Lower leg skin (tissue), 4 donors: ENCODE data around the gene AKAP6. TPM values are rescaled to one million over a fixed set of nuclear protein-coding genes. Genes with fewer than 3 reads are reported as not detected.

ENCODE experiments used
- DNase-seq, 2 donors: peaks; one replicate each; pipeline ENCODE4 v3.0.0-alpha.2; 2019; ENCODE audit warnings: low spot score in 2 of 2
- H3K4me3 ChIP-seq: fragments of 200-600 bp; sonication (generic); 2 replicates; pipeline ENCODE4 v1.5.1; 2017; ENCODE audit warnings: mild to moderate bottlenecking, low read depth; ENCODE audit not compliant: poor library complexity, severe bottlenecking
- CTCF ChIP-seq, 3 donors: fragments of 450-650 bp; IDR thresholded peaks; one replicate each; pipeline ENCODE4 v1.5.1; 2016; ENCODE audit warnings: antibody characterized with exemption in 3 of 3, mild to moderate bottlenecking in 3 of 3, moderate library complexity in 2 of 3
- POLR2A ChIP-seq, 2 donors: fragments of 450-650 bp; IDR thresholded peaks; one replicate each; pipeline ENCODE4 v1.6.1; 2016 to 2017; ENCODE audit warnings: antibody characterized with exemption in 2 of 2, mild to moderate bottlenecking in 1 of 2, moderate library complexity in 1 of 2
- WGBS, 2 donors: methylation state at CpG; one replicate each; pipeline ENCODE4 v1.1.5; 2018; 5-methylcytosine and 5-hydroxymethylcytosine counted together
- intact Hi-C: fragments of 100-400 bp; cut with DNase I; formaldehyde crosslinking; loops from one replicate; pipeline ENCODE4 v1.15.0; 2023; ENCODE audit warnings: low total_unique reads
- total RNA-seq, 4 donors: library from RNA; depleted of rRNA; stranded (reverse); fragments of >200 nt; gene quantifications; one replicate each; pipeline ENCODE4 v1.1.0, GENCODE V29; 2016

Gene AKAP6
- total RNA-seq, 4 donors from 2014 or later = 2.3 to 13.3 (median 3.6) TPM

- intact Hi-C loops = no loop called here
- TF ChIP-seq CTCF (IDR thresholded peaks at IDR 0.05) (no peak), POLR2A (IDR thresholded peaks at IDR 0.05) (no peak)
Measured at GRCh38 chr14:32404784-32405573, 75.9 kb downstream of the AKAP6 start.

GRCh38 chr14:32405856-32406255 lies 76.8 kb downstream of the AKAP6 start:
- WGBS, 2 donors = 93 to 94% methylated on average over 2 of the region's 2 CpGs

More at GRCh38 chr14:32404784-32405573, 75.9 kb downstream of the AKAP6 start:
- DNase-seq = no peak
- no peak overlapping the region for H3K4me3 ChIP-seq

GRCh38 chr14:32407130-32407529 lies 78.0 kb downstream of the AKAP6 start:
- 88 to 89% methylated on average over 1 of the region's 1 CpG for WGBS, 2 donors
- DNase-seq = no peak
- TF ChIP-seq CTCF (IDR thresholded peaks at IDR 0.05) (no peak), POLR2A (IDR thresholded peaks at IDR 0.05) (no peak)
- no peak overlapping the region for H3K4me3 ChIP-seq
- intact Hi-C loops = no loop called here

More at GRCh38 chr14:32405856-32406255, 76.8 kb downstream of the AKAP6 start:
- DNase-seq = no peak
- intact Hi-C loops = no loop called here
- no peak for TF ChIP-seq POLR2A (IDR thresholded peaks at IDR 0.05)
- no peak overlapping the region for H3K4me3 ChIP-seq

- intact Hi-C loops = no loop called here
- DNase-seq = no peak
- no peak overlapping the region for H3K4me3 ChIP-seq
- WGBS, 2 donors = 49 to 60% methylated on average over 3 of the region's 3 CpGs
- TF ChIP-seq POLR2A (IDR thresholded peaks at IDR 0.05) (no peak), CTCF (IDR thresholded peaks at IDR 0.05) (no peak)
Measured at GRCh38 chr14:32408018-32408417, 78.9 kb downstream of the AKAP6 start.

GRCh38 chr14:32412103-32412502 lies 83.0 kb downstream of the AKAP6 start:
- WGBS, 2 donors = 86 to 88% methylated on average over 1 of the region's 1 CpG
- TF ChIP-seq POLR2A (IDR thresholded peaks at IDR 0.05) (no peak), CTCF (IDR thresholded peaks at IDR 0.05) (no peak)
- intact Hi-C loops = no loop called here
- no peak for DNase-seq
- no peak overlapping the region for H3K4me3 ChIP-seq

GRCh38 chr14:32412532-32412931 lies 83.4 kb downstream of the AKAP6 start:
- H3K4me3 ChIP-seq = no peak overlapping the region
- intact Hi-C loops = no loop called here
- no peak for DNase-seq
- 66 to 77% methylated on average over 2 of the region's 2 CpGs for WGBS, 2 donors
- TF ChIP-seq POLR2A (IDR thresholded peaks at IDR 0.05) = no peak
- no peak for TF ChIP-seq CTCF (IDR thresholded peaks at IDR 0.05)
